ENCODE data around the gene MLXIP.

Gene MLXIP

DNA sequence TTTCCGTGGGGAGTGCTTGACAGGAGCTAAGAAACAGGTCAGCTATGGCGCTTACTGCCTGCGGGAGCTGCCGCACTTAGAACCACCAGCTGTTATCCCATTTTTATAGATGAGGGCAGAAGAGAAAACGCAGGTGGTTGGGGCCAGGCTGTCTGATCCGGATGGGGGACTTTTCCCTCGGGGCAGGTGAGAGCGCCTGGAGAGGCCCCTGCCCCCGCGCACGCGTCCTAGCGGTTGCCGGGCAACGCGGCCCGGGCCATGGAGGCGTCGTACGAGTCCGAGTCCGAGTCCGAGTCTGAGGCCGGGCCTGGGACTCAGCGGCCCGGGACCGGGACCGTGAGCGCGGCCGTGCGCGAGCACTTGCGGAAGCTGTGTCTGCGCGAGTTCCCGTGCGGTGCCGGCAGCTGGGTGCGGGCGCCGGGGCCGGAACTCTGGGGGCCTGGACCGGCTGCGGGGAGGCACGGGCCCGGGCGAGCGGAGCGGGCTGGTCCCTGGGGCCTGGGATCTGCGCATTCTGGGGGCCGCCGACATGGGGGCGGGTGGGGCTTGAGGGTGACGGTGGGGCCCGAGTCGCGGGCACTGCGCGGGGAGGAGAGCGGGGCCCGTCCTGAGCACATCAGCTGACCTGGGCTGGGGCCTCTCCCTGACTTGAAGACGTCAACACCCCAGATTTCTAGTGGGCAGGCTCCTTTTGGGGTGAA is 104.5 kb downstream of the MLXIP start, which contains the start of gene LRRC43:
Gene LRRC43 (plus strand): TSS at position 237 of the 701 bp plus-strand sequence. CDS start 22 bp downstream, at position 259.
- in situ Hi-C loops (cut with MboI; ENCODE audit: low sequenced_read_pairs): no loop called here

DNA sequence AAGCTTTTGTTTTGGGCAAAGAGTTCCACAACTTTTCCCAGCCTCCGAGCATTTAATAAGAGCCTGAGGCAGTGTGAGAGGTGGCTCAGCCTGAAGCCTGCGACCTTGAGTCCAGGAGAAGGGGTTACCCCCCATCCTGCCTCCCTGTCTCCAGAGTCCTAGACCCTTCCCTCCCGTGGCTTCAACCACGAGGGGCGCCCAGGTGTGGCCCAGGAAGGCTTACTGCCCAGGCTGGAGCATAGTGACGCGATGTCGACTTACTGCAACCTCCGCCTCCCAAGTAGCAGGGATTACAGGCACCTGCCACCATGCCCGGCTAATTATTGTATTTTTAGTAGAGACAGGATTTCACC is 105.0 kb downstream of the MLXIP start:
- in situ Hi-C loops (cut with MboI; ENCODE audit: low sequenced_read_pairs): no loop called here

DNA sequence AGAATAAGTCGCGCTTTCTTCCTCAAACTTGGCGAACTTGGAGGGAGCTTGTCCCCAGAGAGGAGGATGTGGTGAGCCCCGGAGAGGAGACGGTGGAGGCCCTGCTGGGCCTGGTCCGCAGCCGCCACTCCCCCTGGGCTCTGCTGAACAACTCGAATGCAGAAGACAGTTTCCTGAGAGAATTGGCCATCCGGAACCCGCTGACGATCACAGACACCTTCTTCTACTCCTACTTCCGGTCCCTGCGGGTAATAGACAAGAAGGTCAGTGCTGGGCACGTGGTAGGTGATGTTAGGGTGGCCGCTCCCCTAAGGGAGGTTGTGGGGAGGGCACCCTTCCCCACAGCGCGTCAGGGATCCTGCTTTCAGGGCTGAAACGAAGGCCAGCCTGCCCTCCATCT is 106.0 kb downstream of the MLXIP start:
- in situ Hi-C loops (cut with MboI; ENCODE audit: low sequenced_read_pairs): no loop called here

DNA sequence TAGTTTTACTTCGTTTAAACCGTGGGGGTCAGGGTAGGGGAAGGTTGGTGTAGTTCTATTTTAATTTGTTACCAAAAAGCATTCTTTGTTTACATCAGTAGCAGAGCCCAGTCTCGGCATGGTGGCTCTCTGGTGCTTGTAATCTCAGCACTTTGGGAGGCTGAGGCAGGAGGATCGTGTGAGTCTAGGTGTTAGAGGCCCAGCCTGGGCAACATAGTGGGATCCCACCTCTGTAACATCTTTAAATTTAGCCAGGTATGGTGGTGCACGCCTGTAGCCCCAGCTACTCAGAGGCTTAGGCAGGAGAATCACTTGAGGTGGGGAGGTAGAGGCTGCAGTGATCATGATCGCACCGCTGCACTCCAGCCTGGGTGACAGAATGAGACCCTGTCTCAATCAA is 106.5 kb downstream of the MLXIP start:
- in situ Hi-C loops (cut with MboI; ENCODE audit: low sequenced_read_pairs): no loop called here

DNA sequence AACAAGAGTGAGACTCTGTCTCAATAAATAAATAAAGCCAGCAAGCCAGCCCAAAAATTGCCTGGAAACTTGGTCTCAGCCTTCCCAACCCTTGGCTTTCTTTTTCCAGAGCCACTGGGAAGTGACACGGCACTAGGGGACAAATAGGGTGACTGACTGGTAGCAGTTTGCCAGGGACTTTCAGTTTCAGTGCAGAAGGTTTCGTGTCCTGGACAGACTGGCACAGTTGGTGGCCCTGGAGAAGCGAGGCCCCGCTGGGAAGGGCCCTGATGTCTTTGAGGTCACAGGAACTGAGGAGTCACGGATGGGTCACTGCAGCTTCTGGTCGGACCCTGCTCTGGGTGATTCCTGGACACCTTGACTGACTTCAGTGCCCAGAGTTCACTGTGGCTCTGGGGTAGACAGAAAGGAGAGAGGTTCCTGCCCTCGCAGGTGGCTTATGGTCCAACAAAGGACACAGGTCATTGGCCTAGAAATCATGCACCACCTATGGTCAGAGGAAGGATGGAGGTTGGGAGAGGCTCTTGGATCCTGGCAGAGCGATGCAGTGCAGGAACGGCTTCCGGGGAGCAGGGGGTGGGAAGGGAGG is 107.0 kb downstream of the MLXIP start:
- in situ Hi-C loops (cut with MboI; ENCODE audit: low sequenced_read_pairs): no loop called here

DNA sequence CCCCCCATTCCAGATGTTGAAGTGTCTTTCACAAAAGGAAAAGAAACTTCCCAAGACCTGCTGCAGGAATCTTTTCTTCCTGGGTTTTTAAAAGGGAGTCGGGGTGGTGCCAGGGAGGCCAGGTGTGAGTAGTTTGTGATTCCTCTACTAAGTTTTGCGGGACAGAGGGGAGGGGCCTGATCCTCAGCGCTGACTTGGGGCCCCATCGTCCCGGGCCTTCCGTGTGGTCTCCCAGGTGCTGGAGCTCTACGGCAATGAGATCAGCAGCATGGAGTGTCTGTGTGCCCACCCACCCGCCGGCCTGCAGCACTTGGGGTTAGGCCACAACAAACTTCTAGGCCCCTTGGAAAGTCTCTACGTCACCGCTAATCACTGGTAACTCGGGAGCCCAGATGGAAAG is 108.9 kb downstream of the MLXIP start:
- in situ Hi-C loops (cut with MboI; ENCODE audit: low sequenced_read_pairs): no loop called here

DNA sequence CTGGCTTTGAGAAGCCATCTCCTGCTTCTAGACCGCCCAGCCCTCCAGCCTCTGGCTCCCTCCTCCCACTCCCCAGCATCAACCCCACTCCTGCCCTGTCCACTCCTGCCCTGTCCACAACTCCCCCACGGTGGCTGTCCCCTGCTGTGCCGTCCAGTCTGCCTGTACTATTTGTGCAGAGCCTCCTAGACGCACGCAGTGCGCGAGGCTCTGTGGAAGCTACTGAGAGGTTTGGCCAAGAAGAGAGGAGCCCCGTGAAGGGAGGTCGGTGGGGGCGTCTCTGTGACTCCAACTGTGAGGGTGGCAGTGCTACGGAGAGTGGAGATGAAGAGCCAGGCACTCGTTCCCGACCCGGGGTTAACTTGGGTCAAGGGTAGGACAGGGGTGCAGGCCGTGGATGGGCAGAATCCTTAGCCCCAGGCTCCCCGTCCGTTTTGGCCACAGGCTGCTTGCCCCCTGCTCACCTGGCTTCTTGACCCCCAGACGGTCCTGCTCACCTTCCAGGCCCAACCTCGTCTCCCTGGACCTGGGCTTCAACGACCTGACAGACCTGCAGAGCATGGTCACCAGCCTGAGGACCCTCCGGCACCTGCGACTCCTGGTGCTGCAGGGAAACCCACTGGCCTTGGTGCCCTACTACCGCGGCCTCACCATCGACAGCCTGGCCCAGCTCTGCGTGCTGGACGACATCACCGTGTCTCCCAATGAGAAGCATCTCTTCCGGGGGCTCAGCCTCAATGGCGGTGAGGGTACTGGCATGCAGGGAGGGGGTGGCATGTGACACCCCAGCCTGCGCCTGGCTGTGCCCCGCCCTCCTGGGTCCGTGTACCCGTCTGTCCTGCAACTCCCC is 111.3 kb downstream of the MLXIP start:
- in situ Hi-C loops (cut with MboI; ENCODE audit: low sequenced_read_pairs): no loop called here

DNA sequence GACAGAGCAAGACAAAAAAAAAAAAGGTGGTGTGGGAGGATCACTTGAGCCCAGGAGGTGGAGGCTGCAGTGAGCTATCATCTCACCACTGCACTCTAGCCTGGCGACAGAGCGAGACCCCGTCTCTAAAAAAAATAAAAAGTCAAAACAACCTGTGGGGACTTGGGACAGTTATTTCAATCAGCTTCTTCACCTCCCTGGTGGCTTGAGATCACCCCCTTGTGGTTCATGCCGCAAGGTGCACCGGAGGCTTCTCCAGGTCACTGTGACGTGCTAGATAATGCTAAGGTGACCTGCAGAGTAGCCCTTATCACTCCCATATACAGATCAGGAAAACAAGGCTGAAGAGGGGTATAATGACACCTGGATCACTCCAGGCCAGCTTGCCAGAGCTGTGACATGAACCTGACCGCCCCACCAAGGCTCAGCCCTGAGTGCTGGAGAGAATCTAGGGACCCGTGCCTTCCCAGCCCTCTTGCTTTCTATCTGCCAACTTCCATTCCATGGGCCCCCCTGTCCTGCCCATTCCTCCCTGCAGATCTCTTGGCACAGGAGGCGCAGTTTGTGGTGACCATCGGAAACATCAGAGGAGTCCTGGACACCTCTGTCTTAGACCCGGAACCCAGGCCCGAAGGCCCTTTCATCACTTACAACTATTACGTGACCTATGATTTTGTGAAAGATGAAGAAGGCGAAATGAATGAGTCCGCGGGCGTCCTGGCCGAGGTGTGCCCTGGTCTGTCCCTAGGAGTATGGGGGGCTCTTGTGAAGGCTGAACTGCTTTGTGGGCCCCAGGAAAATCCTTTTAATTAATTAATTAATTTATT is 112.5 kb downstream of the MLXIP start:
- in situ Hi-C loops (cut with MboI; ENCODE audit: low sequenced_read_pairs): no loop called here

DNA sequence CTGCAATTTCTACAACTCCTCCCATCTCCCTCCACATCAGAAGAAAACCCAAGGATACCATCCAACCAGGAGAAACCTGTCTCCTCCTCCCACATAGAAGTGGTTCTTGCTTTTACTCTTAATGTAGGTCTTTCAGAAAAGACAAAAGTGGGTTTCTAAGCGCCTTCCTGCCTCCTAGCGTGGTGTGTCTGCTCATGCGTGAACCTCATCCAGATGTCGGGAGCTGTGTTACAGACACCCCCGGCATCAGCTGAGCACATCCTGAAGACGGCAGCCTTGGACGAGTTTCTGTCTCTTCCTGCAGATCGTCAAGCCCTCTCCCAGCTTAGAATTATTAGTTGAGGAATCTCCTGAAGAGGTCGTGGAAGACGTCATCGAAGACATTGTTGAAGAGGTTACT is 113.9 kb downstream of the MLXIP start:
- in situ Hi-C loops (cut with MboI; ENCODE audit: low sequenced_read_pairs): no loop called here

DNA sequence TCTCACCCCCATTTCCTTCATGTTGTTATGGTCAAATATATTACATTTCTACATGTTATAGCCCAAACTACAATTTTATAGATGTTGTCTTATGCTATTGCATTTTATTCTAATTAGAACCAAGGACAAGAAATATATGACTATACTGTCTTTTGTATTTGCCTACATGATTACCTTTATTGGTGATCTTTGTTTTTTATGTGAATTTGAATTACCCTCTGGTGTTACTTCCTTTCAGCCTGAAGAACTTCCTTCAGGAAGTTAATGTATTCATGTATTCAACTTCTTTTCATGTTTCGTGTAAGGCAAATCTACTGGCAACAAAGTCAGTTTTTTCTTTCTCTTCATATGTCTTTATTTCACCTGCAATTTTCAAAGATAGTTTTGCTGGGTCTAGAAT is 116.2 kb downstream of the MLXIP start:
- in situ Hi-C loops (cut with MboI; ENCODE audit: low sequenced_read_pairs): no loop called here

DNA sequence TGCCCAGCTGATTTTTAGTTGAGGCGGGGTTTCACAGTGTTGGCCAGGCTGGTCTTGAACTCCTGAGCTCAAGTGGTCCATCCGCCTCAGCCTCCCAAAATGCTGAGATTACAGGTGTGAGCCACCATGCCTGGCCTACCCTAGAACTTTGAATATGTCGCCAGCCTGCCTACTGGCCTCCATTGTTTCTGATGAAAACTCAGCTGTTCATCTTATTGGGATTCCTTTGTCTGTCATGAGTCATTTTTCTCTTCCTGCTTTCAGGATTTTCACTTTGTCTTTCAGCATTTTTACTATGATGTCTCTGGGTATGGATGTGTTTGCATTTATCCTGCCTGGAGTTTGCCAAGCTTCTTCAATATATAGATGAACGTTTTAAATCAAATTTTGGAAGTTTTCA is 116.8 kb downstream of the MLXIP start:
- in situ Hi-C loops (cut with MboI; ENCODE audit: low sequenced_read_pairs): no loop called here
